MM.1S (cell line): ENCODE measurements around the gene FYB1.

Experiments
- DNase-seq: peaks from one replicate; pipeline ENCODE4 v3.0.0-alpha.2; 2015
- H2AFZ ChIP-seq: fragments of 300-600 bp; sonication (generic); 2 replicates; pipeline ENCODE4 v1.6.0; 2016; ENCODE audit warnings: antibody characterized with exemption, low read length
- H3F3A ChIP-seq: fragments of 300-600 bp; sonication (generic); 2 replicates; pipeline ENCODE4 v1.6.1; 2016; ENCODE audit warnings: mild to moderate bottlenecking, antibody characterized with exemption, low read length, moderate library complexity, mixed read lengths; ENCODE audit not compliant: insufficient read depth
- H3K27ac ChIP-seq: fragments of 300-600 bp; sonication (generic); 2 replicates; pipeline ENCODE4 v1.5.1; 2016; ENCODE audit warnings: mild to moderate bottlenecking, low read length
- H3K27me3 ChIP-seq: fragments of 300-600 bp; sonication (generic); replicated peaks from 2 replicates; pipeline ENCODE4 v1.6.0; 2016; ENCODE audit warnings: low read length; ENCODE audit not compliant: insufficient read depth
- H3K36me3 ChIP-seq: fragments of 300-600 bp; sonication (generic); replicated peaks from 2 replicates; pipeline ENCODE4 v1.6.1; 2016; ENCODE audit warnings: mild to moderate bottlenecking, low read length, mixed read lengths; ENCODE audit not compliant: insufficient read depth
- H3K4me1 ChIP-seq: fragments of 300-600 bp; sonication (generic); 2 replicates; pipeline ENCODE4 v1.6.1; 2016; ENCODE audit warnings: low read length, mixed read lengths
- H3K4me2 ChIP-seq: fragments of 300-600 bp; sonication (generic); 2 replicates; pipeline ENCODE4 v1.6.0; 2016; ENCODE audit warnings: low read depth, low read length
- H3K4me3 ChIP-seq: fragments of 300-600 bp; sonication (generic); 2 replicates; pipeline ENCODE4 v1.5.1; 2016; ENCODE audit warnings: low read length, mixed read lengths
- H3K79me2 ChIP-seq: fragments of 300-600 bp; sonication (generic); 2 replicates; pipeline ENCODE4 v1.6.1; 2016; ENCODE audit warnings: mixed run types, low read length, mixed read lengths
- H3K9ac ChIP-seq: fragments of 300-600 bp; sonication (generic); 2 replicates; pipeline ENCODE4 v1.6.1; 2016; ENCODE audit warnings: low read length, mixed read lengths
- H3K9me2 ChIP-seq: fragments of 300-600 bp; sonication (generic); replicated peaks from 2 replicates; pipeline ENCODE4 v1.6.1; 2016; ENCODE audit warnings: mild to moderate bottlenecking, low read length, mixed read lengths; ENCODE audit not compliant: insufficient read depth
- H3K9me3 ChIP-seq: fragments of 300-600 bp; sonication (generic); replicated peaks from 2 replicates; pipeline ENCODE4 v1.6.1; 2016; ENCODE audit warnings: mild to moderate bottlenecking, low read length, mixed read lengths; ENCODE audit not compliant: insufficient read depth
- H4K20me1 ChIP-seq: fragments of 300-600 bp; sonication (generic); 2 replicates; pipeline ENCODE4 v1.6.1; 2016; ENCODE audit warnings: mild to moderate bottlenecking, low read length, moderate library complexity, mixed read lengths; ENCODE audit not compliant: insufficient read depth
- CTCF ChIP-seq: fragments of 300-600 bp; sonication (generic); IDR thresholded peaks from 2 replicates; pipeline ENCODE4 v1.5.1; 2016; ENCODE audit warnings: antibody characterized with exemption, low read length, mixed read lengths
- EZH2 ChIP-seq: fragments of 300-600 bp; sonication (generic); optimal IDR thresholded peaks from 2 replicates; pipeline ENCODE3; 2017; ENCODE audit warnings: low read depth, mild to moderate bottlenecking, antibody characterized with exemption, low read length, mixed read lengths
- EZH2phosphoT487 ChIP-seq: fragments of 300-600 bp; sonication (generic); IDR thresholded peaks from 2 replicates; pipeline ENCODE4 v1.6.1; 2018; ENCODE audit warnings: antibody characterized with exemption, low read length

The FYB1 gene

GRCh38 chr5:39176759-39177630 is 42.4 kb downstream of the FYB1 start:
- H3K4me3 ChIP-seq: no peak overlapping the region
- peak; percentile 52 for DNase-seq
- H3F3A ChIP-seq: peaks cover 5% of the 10 kb centered on the region
- H3K9ac ChIP-seq: no peak overlapping the region
- H3K27ac ChIP-seq: peak overlapping the region; percentile 46; the same call in 1 of the 2 replicates
- H3K9me2 ChIP-seq: no peaks in the 10 kb centered on the region
- H4K20me1 ChIP-seq: no peaks in the 10 kb centered on the region
- H2AFZ ChIP-seq: peak overlapping the region; percentile 12; the same call in 1 of the 2 replicates
- H3K9me3 ChIP-seq: no peaks in the 10 kb centered on the region
- H3K27me3 ChIP-seq: no peaks in the 10 kb centered on the region
- TF ChIP-seq CTCF (no peak), EZH2 (no peak), EZH2phosphoT487 (no peak)
- no peaks in the 10 kb centered on the region for H3K79me2 ChIP-seq
- H3K4me1 ChIP-seq: peaks cover 19% of the 10 kb centered on the region
- H3K4me2 ChIP-seq: peak overlapping the region; percentile 62; the same call in 1 of the 2 replicates
- H3K36me3 ChIP-seq: no peaks in the 10 kb centered on the region

- Histone ChIP-seq H3K4me1 (peaks cover 19% of the 10 kb centered on the region), H3F3A (peaks cover 5% of the 10 kb centered on the region), H3K27ac (no peak overlapping the region), H2AFZ (no peak overlapping the region), H3K4me3 (no peak overlapping the region), H3K27me3 (no peaks in the 10 kb centered on the region), H3K36me3 (no peaks in the 10 kb centered on the region), H4K20me1 (no peaks in the 10 kb centered on the region), H3K79me2 (no peaks in the 10 kb centered on the region), H3K9ac (no peak overlapping the region), H3K4me2 (no peak overlapping the region), H3K9me2 (no peaks in the 10 kb centered on the region), H3K9me3 (no peaks in the 10 kb centered on the region)
- DNase-seq: no peak
- TF ChIP-seq CTCF (no peak), EZH2phosphoT487 (no peak), EZH2 (no peak)
Observed at GRCh38 chr5:39175273-39175955, 43.9 kb downstream of the FYB1 start.

- no peaks in the 10 kb centered on the region for H3K79me2 ChIP-seq
- H3K27ac ChIP-seq: no peak overlapping the region
- H3K4me1 ChIP-seq: peaks cover 19% of the 10 kb centered on the region
- DNase-seq: no peak
- H3K27me3 ChIP-seq: no peaks in the 10 kb centered on the region
- H3K9me2 ChIP-seq: no peaks in the 10 kb centered on the region
- H3K36me3 ChIP-seq: no peaks in the 10 kb centered on the region
- H4K20me1 ChIP-seq: no peaks in the 10 kb centered on the region
- no peak overlapping the region for H3K9ac ChIP-seq
- peaks cover 5% of the 10 kb centered on the region for H3F3A ChIP-seq
- H3K4me2 ChIP-seq: no peak overlapping the region
- no peak overlapping the region for H2AFZ ChIP-seq
- H3K9me3 ChIP-seq: no peaks in the 10 kb centered on the region
- TF ChIP-seq EZH2phosphoT487 (no peak), CTCF (no peak), EZH2 (no peak)
- H3K4me3 ChIP-seq: no peak overlapping the region
Observed at GRCh38 chr5:39173069-39173468, 46.3 kb downstream of the FYB1 start.
